Astrocyte of the cerebellum (primary cell): ENCODE data around the gene GINS2.

Experiments used
- DNase-seq: peaks from one replicate; pipeline ENCODE4 v3.0.0-alpha.2; 2011; ENCODE audit warnings: low read depth
- H3K4me3 ChIP-seq: 2 replicates; pipeline ENCODE4 v1.5.1; 2011; ENCODE audit warnings: mild to moderate bottlenecking, low read depth, low read length, moderate library complexity
- CTCF ChIP-seq: IDR thresholded peaks from 2 replicates; pipeline ENCODE4 v1.5.1; 2012; ENCODE audit warnings: low read length, low read depth, moderate library complexity, mild to moderate bottlenecking; ENCODE audit errors: missing control alignments
- in situ Hi-C: cut with HindIII; loops from 2 replicates; pipeline ENCODE4 v1.10.0; 2017; ENCODE audit warnings: low sequenced_read_pairs

The GINS2 gene

GRCh38 chr16:85710732-85711131, 22.0 kb upstream of the GINS2 start:
- no peak for DNase-seq
- H3K4me3 ChIP-seq: no peak overlapping the region
- TF ChIP-seq CTCF: no peak
- in situ Hi-C loops: no loop called here

DNA sequence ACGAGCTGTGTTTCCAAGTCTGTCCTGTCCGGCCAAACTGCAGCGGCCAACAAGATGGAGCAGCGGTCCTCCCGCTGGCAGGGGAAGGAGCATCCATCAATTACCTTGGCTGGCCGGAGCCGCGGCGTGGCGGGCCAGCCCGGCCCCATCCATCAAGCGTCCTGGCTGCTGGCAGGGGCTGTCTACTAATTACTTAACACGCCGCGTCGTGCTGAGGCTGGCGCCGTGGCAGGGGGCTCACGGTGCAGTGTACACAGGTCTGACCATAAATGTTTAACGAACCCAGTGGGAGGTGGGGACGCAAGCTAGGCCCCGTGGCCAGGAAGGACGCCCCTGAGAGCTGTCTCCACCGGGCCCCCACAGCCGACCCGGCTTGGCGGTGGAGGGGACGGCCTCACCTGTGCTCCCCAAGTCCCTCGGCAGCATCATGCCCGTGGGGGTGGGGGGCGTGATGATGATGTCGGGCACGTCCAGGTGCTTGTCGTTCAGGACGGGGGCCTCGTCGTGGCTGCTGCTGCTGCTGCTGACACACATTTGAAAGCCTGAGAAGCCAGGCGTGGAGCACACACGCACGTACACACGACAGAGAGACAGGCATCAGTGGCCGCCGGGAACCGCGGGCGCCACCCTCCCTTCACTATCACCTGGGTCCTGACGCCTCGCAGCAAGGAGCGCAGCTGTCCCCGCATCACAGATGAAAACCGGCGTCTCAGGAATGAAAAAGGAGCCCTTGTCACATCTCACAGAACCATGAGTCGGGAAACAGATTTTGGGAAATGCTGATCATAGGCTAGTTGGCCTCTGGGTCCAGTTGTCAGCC, 21.2 kb upstream of the GINS2 start:
- DNase-seq: no peak
- TF ChIP-seq CTCF: no peak
- H3K4me3 ChIP-seq: no peak overlapping the region
- in situ Hi-C loops: no loop called here

DNA sequence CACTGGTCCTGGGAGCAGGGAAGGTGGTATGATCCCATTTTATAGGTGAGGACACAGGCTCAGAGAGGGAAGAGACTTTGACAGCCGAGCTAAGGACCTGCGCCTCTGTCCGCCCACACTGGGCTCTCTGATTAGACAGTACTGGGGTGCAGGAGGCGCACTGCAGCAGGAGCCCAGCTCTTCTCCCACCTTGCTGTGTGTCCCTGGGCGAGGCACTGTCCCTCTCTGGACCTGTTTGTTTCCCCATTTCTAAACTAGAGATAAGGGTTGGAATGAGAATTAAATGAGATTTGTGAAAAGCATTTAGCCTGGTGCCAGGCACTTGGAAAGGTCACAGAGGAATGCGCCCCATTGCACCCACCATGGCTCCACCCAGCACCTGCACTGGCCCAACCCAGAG, 19.6 kb upstream of the GINS2 start:
- in situ Hi-C loops: no loop called here
- TF ChIP-seq CTCF: no peak
- H3K4me3 ChIP-seq: no peak overlapping the region

GRCh38 chr16:85707528-85708095, 18.9 kb upstream of the GINS2 start:
- TF ChIP-seq CTCF: no peak
- DNase-seq: no peak
- in situ Hi-C loops: no loop called here
- no peak overlapping the region for H3K4me3 ChIP-seq

More for the DNA sequence above, 19.6 kb upstream of the GINS2 start:
- DNase-seq: no peak

- no peak for TF ChIP-seq CTCF
- in situ Hi-C loops: no loop called here
- DNase-seq: no peak
- no peak overlapping the region for H3K4me3 ChIP-seq
These were observed 17.8 kb upstream of the GINS2 start for GRCh38 chr16:85706449-85707034.

- TF ChIP-seq CTCF: no peak
- DNase-seq: no peak
- in situ Hi-C loops: no loop called here
- no peak overlapping the region for H3K4me3 ChIP-seq
These were observed 16.4 kb upstream of the GINS2 start for GRCh38 chr16:85704900-85705846.
